Neutrophil (primary cell): Measurements from ENCODE around the gene CPSF4.

Experiments
- H3K27ac ChIP-seq: fragments of 200-600 bp; sonication (generic); 2 replicates; pipeline ENCODE4 v1.5.1; 2016; ENCODE audit warnings: mild to moderate bottlenecking, moderate library complexity
- H3K27me3 ChIP-seq: fragments of 200-600 bp; sonication (generic); 2 replicates; pipeline ENCODE4 v1.6.0; 2016; ENCODE audit warnings: mild to moderate bottlenecking
- H3K36me3 ChIP-seq: fragments of 200-600 bp; sonication (generic); 2 replicates; pipeline ENCODE4 v1.5.1; 2017
- H3K4me1 ChIP-seq, 2 experiments: fragments of 200-600 bp in 1 of 2; sonication (generic) in 1 of 2; 1 replicate in 1 of 2; 2 replicates in 1 of 2; pipeline versions ENCODE4 v1.5.1 to v1.6.1; 2013 to 2016; ENCODE audit warnings: low read depth in 1 of 2, low read length in 1 of 2, mild to moderate bottlenecking in 1 of 2, moderate library complexity in 1 of 2; ENCODE audit not compliant: control insufficient read depth in 1 of 2, insufficient read depth in 1 of 2
- H3K4me3 ChIP-seq, 2 experiments: fragments of 200-600 bp in 1 of 2; sonication (generic) in 1 of 2; 1 replicate in 1 of 2; 2 replicates in 1 of 2; pipeline ENCODE4 v1.5.1; 2013 to 2016; ENCODE audit warnings: low read depth in 1 of 2, low read length in 1 of 2, mild to moderate bottlenecking in 1 of 2, moderate library complexity in 1 of 2
- H3K9me3 ChIP-seq: fragments of 200-600 bp; sonication (generic); 2 replicates; pipeline ENCODE4 v1.5.1; 2016
- CTCF ChIP-seq: fragments of 200-600 bp; sonication (generic); IDR thresholded peaks from 2 replicates; pipeline ENCODE4 v1.5.1; 2016; ENCODE audit warnings: antibody characterized with exemption

The CPSF4 gene

GRCh38 chr7:99485094-99485493 is 46.4 kb downstream of the CPSF4 start:
- Histone ChIP-seq H3K27me3 (no peaks in the 10 kb centered on the region), H3K36me3 (peaks cover 45% of the 10 kb centered on the region), H3K4me3 (no peak overlapping the region), H3K9me3 (no peaks in the 10 kb centered on the region), H3K4me1 (no peaks in the 10 kb centered on the region), H3K27ac (no peak overlapping the region)
- TF ChIP-seq CTCF = no peak

GRCh38 chr7:99489235-99489634 is 50.5 kb downstream of the CPSF4 start:
- Histone ChIP-seq H3K36me3 (peaks cover 37% of the 10 kb centered on the region), H3K4me1 (no peaks in the 10 kb centered on the region), H3K9me3 (no peaks in the 10 kb centered on the region), H3K4me3 (no peak overlapping the region), H3K27ac (no peak overlapping the region), H3K27me3 (no peaks in the 10 kb centered on the region)
- TF ChIP-seq CTCF = no peak

- no peak for TF ChIP-seq CTCF
- H3K27ac ChIP-seq = no peak overlapping the region
- H3K9me3 ChIP-seq = no peaks in the 10 kb centered on the region
- no peaks in the 10 kb centered on the region for H3K4me1 ChIP-seq
- no peaks in the 10 kb centered on the region for H3K27me3 ChIP-seq
- H3K36me3 ChIP-seq = peaks cover 47% of the 10 kb centered on the region
- H3K4me3 ChIP-seq = no peak overlapping the region
These were observed 52.1 kb downstream of the CPSF4 start for GRCh38 chr7:99490878-99491277.

GRCh38 chr7:99493823-99494222 is 55.1 kb downstream of the CPSF4 start:
- Histone ChIP-seq H3K4me3 (no peak overlapping the region), H3K27me3 (no peaks in the 10 kb centered on the region), H3K9me3 (no peaks in the 10 kb centered on the region), H3K4me1 (peaks cover 15 to 16% of the 10 kb centered on the region in 2 experiments), H3K27ac (no peak overlapping the region), H3K36me3 (peaks cover 64% of the 10 kb centered on the region)
- TF ChIP-seq CTCF = no peak

- Histone ChIP-seq H3K27ac (peak overlapping the region; percentile 92), H3K9me3 (no peaks in the 10 kb centered on the region), H3K36me3 (peaks cover 57% of the 10 kb centered on the region), H3K4me3 (peak overlapping the region; percentile 76 to 95), H3K4me1 (peaks cover 28% of the 10 kb centered on the region in 2 experiments), H3K27me3 (no peaks in the 10 kb centered on the region)
- TF ChIP-seq CTCF = no peak
These were observed 59.2 kb downstream of the CPSF4 start for GRCh38 chr7:99497766-99498545.
